Thoracic aorta (tissue), 2 donors: Measurements from ENCODE around the gene SP9. TPM values are rescaled to one million over a fixed set of nuclear protein-coding genes. Genes with fewer than 3 reads are reported as not detected.

Experiments used
- ATAC-seq: fragments of 150-250 bp; one replicate; pipeline ENCODE4 v1.8.0; 2017; ENCODE audit warnings: low read depth; ENCODE audit not compliant: insufficient number of reproducible peaks, low FRiP score
- DNase-seq: peaks from one replicate; pipeline ENCODE4 v3.0.0-alpha.2; 2020; ENCODE audit warnings: low spot score
- H3K27ac ChIP-seq, 2 donors: fragments of 200-600 bp; sonication (generic); 1 replicate in 1 of 2; 2 replicates in 1 of 2; pipeline ENCODE4 v1.5.1; 2016; ENCODE audit warnings: mild to moderate bottlenecking in 2 of 2, moderate library complexity in 2 of 2
- H3K27me3 ChIP-seq: fragments of 200-600 bp; sonication (generic); replicated peaks from 2 replicates; pipeline ENCODE4 v1.6.0; 2016; ENCODE audit warnings: mild to moderate bottlenecking; ENCODE audit not compliant: insufficient read depth
- H3K36me3 ChIP-seq: fragments of 200-600 bp; sonication (generic); one replicate; pipeline ENCODE4 v1.5.1; 2016
- H3K4me1 ChIP-seq, 2 donors: fragments of 200-600 bp; sonication (generic); 1 replicate in 1 of 2; 2 replicates in 1 of 2; pipeline versions ENCODE4 v1.5.1 to v1.6.0; 2016; ENCODE audit warnings: low read depth in 2 of 2, mild to moderate bottlenecking in 1 of 2; ENCODE audit not compliant: control insufficient read depth in 1 of 2
- H3K4me3 ChIP-seq: fragments of 200-600 bp; sonication (generic); 2 replicates; pipeline ENCODE4 v1.5.1; 2016; ENCODE audit warnings: mild to moderate bottlenecking
- H3K9me3 ChIP-seq: fragments of 200-600 bp; sonication (generic); 2 replicates; pipeline ENCODE4 v1.5.1; 2016
- total RNA-seq, 2 donors: library from RNA; depleted of rRNA; stranded (reverse); fragments of >200 nt; gene quantifications; one replicate each; pipeline versions ENCODE4 v1.1.0 to v1.2.3, GENCODE V29; 2016
- TF ChIP-seq, protein P1 (sequence below): fragments of 200-600 bp; sonication (generic); IDR thresholded peaks from one replicate; pipeline ENCODE4 v1.5.1; 2019; ENCODE audit warnings: antibody characterized with exemption

SP9 gene
- total RNA-seq, 2 donors from 2014 or later, result not detected

DNA sequence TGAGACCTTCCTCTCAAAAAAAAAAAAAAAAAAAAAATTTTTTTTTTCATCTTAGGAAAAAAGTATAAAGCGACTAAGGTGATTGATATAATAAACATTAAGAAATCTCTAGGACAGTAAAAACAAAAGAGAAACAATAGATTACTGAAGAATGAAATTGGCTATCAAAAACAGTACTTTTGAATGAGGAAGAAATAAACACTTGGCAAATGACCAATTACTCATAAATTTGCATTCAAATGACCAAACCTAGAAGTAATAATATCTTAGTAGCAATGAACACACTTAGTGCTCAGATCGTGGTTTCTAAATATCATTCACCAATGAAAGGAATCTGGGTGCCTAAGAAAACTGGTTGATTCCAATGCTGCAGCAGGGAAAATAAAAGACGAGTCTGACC lies 50.4 kb downstream of the SP9 start:
- H3K27me3 ChIP-seq, result no peaks in the 10 kb centered on the region
- peaks cover 15% of the 10 kb centered on the region for H3K36me3 ChIP-seq
- DNase-seq, result no peak
- no peaks in the 10 kb centered on the region for H3K4me1 ChIP-seq
- H3K9me3 ChIP-seq, result no peaks in the 10 kb centered on the region
- no peak overlapping the region for H3K27ac ChIP-seq
- no peak for ATAC-seq
- TF ChIP-seq, protein P1, sequence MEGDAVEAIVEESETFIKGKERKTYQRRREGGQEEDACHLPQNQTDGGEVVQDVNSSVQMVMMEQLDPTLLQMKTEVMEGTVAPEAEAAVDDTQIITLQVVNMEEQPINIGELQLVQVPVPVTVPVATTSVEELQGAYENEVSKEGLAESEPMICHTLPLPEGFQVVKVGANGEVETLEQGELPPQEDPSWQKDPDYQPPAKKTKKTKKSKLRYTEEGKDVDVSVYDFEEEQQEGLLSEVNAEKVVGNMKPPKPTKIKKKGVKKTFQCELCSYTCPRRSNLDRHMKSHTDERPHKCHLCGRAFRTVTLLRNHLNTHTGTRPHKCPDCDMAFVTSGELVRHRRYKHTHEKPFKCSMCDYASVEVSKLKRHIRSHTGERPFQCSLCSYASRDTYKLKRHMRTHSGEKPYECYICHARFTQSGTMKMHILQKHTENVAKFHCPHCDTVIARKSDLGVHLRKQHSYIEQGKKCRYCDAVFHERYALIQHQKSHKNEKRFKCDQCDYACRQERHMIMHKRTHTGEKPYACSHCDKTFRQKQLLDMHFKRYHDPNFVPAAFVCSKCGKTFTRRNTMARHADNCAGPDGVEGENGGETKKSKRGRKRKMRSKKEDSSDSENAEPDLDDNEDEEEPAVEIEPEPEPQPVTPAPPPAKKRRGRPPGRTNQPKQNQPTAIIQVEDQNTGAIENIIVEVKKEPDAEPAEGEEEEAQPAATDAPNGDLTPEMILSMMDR, result no peak
- no peak overlapping the region for H3K4me3 ChIP-seq

Other genes with a start within 250 kb of the SP9 start
- gene OLA1, start 86.4 kb upstream of the SP9 start, total RNA-seq, result 10 to 100 TPM; 15.2 to 48.0 TPM
- 10 to 100 TPM; 10.6 to 25.0 TPM for gene SCRN3, start 60.8 kb downstream of the SP9 start, total RNA-seq
- gene GPR155, start 152.1 kb downstream of the SP9 start, total RNA-seq, result 1 to 10 TPM; 6.6 to 6.8 TPM